Mucosa of gallbladder (tissue), 1 donor: ENCODE data around the gene JMJD7. TPM values are rescaled to one million over a fixed set of nuclear protein-coding genes. Genes with fewer than 3 reads are reported as not detected.

Experiments
- DNase-seq: peaks from one replicate; pipeline ENCODE4 v3.0.0-alpha.2; 2020; ENCODE audit warnings: low spot score
- total RNA-seq: library from RNA; stranded (reverse); gene quantifications from one replicate; pipeline ENCODE4 v1.2.1, GENCODE V29; 2021
- donor health status: DM: no; HTN: no; CAD: no.

Gene JMJD7
- total RNA-seq, 1 donor from 2014 or later, result 21.0 TPM

DNA sequence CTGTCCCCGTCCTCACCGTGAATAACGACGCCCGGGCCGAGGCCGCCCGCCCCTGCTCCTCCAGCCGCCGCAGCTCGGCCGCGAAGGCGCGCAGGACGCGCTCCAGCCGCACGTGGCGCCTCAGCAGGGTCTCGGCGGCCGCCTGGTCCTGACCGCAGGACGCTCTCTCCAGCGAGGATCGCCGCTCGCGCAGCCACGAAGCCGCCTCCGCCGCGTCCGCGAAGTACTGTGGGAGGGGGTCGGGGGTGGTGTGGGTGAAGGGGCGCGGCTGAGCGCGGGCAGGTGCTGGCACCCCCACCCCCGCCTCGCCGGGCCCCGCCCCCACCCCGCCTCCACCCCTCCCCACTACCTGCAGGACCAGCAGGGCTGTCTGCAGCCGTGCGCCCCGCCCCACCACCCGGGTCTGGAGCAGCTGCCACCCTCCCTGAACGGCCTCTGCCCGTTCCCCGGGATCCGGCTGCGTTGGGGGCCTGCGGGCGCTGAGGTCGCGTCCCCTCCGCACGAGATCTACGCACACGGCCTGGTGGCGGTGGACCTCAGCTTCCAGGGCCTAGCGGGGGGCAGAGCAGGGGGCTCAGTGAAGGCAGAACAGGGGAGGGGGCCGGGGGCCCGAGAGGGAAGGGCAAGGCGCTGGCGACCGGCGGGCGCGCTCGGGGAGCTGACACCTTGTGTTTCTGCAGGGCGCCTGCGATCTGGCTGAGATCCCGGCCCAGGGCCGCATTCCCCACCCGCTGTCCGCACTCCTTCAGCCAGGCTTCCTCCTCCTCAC lies 54.2 kb downstream of the JMJD7 start:
- no peak for DNase-seq

DNA sequence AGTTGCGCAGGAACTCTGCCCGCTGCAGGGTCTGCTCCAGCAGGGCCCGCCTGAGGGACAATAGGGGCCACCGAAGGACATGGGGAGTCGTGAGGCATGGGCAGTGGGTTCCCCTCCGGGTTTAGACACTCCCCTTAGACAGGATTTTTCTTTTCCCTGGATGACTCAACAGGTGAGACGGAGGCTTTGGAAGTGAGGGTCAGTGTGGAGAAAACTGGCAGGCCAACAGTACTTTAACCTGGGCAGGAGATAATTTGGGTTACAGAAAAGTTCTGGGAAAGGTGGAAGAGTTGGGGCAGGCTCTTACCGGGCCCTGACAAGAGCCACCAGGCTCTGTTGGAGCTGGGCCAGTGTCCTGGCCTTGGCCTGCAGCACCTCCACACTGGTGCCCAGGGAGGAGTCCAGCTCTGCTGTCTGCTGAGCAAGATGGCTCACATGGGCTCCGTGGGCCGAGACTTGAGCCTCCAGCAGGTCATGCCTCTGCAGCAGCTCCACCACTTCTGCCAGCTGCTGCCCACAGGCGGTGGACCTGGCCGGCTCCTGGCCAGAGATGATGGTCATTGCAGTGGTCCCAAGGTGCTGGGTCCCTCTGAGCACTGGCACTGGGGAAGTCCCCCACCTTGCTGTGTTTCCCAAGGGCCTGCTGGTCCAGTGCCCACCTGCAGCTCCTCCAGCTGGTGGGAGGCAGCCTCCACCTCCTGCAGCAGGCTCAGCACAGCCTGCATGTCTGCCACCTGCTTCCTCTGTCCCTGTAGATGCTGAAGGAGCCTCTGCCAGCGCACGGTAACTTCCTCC lies 55.0 kb downstream of the JMJD7 start:
- no peak for DNase-seq

- DNase-seq, result no peak
Observed at GRCh38 chr15:41883484-41883825, 55.6 kb downstream of the JMJD7 start.

DNA sequence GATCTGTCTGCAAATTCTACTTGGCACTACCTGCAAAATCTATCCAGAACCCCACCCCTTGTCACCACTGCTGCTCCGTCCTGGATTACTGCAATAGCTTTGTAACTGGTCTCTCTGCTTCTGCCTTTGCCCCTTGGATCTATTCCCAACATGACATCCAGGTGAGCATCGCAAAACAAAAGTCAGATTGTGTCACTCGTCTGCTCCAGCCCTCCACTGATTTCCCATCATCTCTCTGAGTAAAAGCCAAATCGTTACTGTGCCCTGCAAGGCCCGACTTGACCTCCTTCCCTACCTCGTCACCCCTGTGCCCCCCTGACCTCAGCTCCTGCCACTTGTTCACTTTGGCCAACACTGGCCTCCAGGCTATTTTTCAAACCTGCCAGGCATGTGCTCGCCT lies 56.6 kb downstream of the JMJD7 start:
- no peak for DNase-seq

GRCh38 chr15:41885321-41885720 lies 57.4 kb downstream of the JMJD7 start:
- no peak for DNase-seq

- DNase-seq, result no peak
Observed at GRCh38 chr15:41885841-41886240, 57.9 kb downstream of the JMJD7 start.

GRCh38 chr15:41886741-41887140 lies 58.8 kb downstream of the JMJD7 start:
- DNase-seq, result no peak

GRCh38 chr15:41887161-41887560 lies 59.3 kb downstream of the JMJD7 start:
- DNase-seq, result no peak

Other genes starting within 250 kb of the JMJD7 start
- gene MGA, start 167.7 kb upstream of the JMJD7 start, total RNA-seq, result 39.4 TPM
- 27.0 TPM for gene MAPKBP1, start 53.6 kb upstream of the JMJD7 start, total RNA-seq
- 20.7 TPM for gene PLA2G4B, start 10.8 kb downstream of the JMJD7 start, total RNA-seq
- gene SPTBN5, start 66.0 kb downstream of the JMJD7 start, total RNA-seq, result 7.1 TPM
- gene EHD4, start 144.5 kb downstream of the JMJD7 start, total RNA-seq, result 39.7 TPM
- gene PLA2G4E, start 192.9 kb downstream of the JMJD7 start, total RNA-seq, result 0.09 TPM